KOPT-K1 (cell line): Measurements from ENCODE around the gene DCC.

Source experiments
- H3K27ac ChIP-seq: fragments of 200-600 bp; sonication (generic); 2 replicates; pipeline ENCODE4 v1.5.1; 2016; ENCODE audit warnings: antibody characterized with exemption, mild to moderate bottlenecking, low read depth, low read length; ENCODE audit not compliant: poor library complexity, severe bottlenecking
- H3K36me3 ChIP-seq: fragments of 200-600 bp; sonication (generic); 2 replicates; pipeline ENCODE4 v1.5.1; 2017; ENCODE audit warnings: antibody characterized with exemption, mild to moderate bottlenecking, low read length, moderate library complexity; ENCODE audit not compliant: insufficient read depth
- H3K9me3 ChIP-seq: fragments of 200-600 bp; sonication (generic); 2 replicates; pipeline ENCODE4 v1.5.1; 2017; ENCODE audit warnings: antibody characterized with exemption, low read length, mild to moderate bottlenecking; ENCODE audit not compliant: insufficient read depth, poor library complexity, severe bottlenecking

Gene DCC

GRCh38 chr18:53556450-53556849 is 1216.5 kb downstream of the DCC start:
- Histone ChIP-seq H3K36me3 (no peaks in the 10 kb centered on the region), H3K27ac (no peak overlapping the region), H3K9me3 (no peaks in the 10 kb centered on the region)

- Histone ChIP-seq H3K27ac (no peak overlapping the region), H3K36me3 (no peaks in the 10 kb centered on the region), H3K9me3 (no peaks in the 10 kb centered on the region)
Measured at GRCh38 chr18:53560546-53560945, 1220.5 kb downstream of the DCC start.

- Histone ChIP-seq H3K9me3 (no peaks in the 10 kb centered on the region), H3K27ac (no peak overlapping the region), H3K36me3 (no peaks in the 10 kb centered on the region)
Measured at GRCh38 chr18:53566626-53567025, 1226.6 kb downstream of the DCC start.

- H3K9me3 ChIP-seq = no peaks in the 10 kb centered on the region
- no peak overlapping the region for H3K27ac ChIP-seq
- H3K36me3 ChIP-seq = no peaks in the 10 kb centered on the region
Measured at GRCh38 chr18:53567929-53568574, 1228.1 kb downstream of the DCC start.
